Mammary epithelial cell (primary cell): Measurements from ENCODE around the gene EFR3B.
"Not testable (repeated sequence)": the region's sequence is repeated elsewhere in the genome, so short reads cannot be mapped to it uniquely, and the experiment has no call there.

Source experiments
- EZH2 ChIP-seq: IDR thresholded peaks from 2 replicates; pipeline ENCODE4 v1.6.1; 2012; ENCODE audit warnings: low read length, inconsistent platforms, borderline replicate concordance
- TF ChIP-seq, protein P1 (sequence below), 2 donors: IDR thresholded peaks in 1 of 2; conservative IDR thresholded peaks in 1 of 2; 2 replicates each; pipeline ENCODE4 v1.5.1; 2011 to 2012; ENCODE audit warnings: inconsistent platforms in 2 of 2, low read length in 2 of 2, mild to moderate bottlenecking in 2 of 2, control low read depth in 1 of 2, low read depth in 1 of 2; ENCODE audit not compliant: insufficient read depth in 1 of 2; ENCODE audit errors: extremely low read depth in 1 of 2

DNA sequence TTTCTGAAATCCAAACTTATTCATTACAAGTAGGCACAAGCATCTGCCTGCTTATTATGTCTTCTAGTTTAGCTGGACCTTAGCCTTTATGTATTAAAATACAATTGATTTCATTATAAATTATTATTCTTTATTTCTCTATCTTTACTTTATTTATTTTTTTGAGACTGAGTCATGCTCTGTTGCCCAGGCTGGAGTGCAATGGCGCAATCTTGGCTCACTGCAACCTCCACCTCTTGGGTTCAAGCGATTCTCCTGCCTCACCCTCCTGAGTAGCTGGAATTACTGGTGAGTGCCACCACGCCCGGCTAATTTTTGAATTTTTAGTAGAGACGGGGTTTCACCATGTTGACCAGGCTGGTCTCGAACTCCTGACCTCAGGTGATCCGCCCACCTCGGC is 42.8 kb upstream of the EFR3B start:
- TF ChIP-seq, protein P1, sequence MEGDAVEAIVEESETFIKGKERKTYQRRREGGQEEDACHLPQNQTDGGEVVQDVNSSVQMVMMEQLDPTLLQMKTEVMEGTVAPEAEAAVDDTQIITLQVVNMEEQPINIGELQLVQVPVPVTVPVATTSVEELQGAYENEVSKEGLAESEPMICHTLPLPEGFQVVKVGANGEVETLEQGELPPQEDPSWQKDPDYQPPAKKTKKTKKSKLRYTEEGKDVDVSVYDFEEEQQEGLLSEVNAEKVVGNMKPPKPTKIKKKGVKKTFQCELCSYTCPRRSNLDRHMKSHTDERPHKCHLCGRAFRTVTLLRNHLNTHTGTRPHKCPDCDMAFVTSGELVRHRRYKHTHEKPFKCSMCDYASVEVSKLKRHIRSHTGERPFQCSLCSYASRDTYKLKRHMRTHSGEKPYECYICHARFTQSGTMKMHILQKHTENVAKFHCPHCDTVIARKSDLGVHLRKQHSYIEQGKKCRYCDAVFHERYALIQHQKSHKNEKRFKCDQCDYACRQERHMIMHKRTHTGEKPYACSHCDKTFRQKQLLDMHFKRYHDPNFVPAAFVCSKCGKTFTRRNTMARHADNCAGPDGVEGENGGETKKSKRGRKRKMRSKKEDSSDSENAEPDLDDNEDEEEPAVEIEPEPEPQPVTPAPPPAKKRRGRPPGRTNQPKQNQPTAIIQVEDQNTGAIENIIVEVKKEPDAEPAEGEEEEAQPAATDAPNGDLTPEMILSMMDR (conservative IDR thresholded peaks at IDR 0.05 in 1 of 2, IDR thresholded peaks at IDR 0.05 in 1 of 2; ENCODE audit: extremely low read depth in 1 of 2, insufficient read depth in 1 of 2, low read depth in 1 of 2, low read length in 2 of 2) = not testable (repeated sequence)
- TF ChIP-seq EZH2 = not testable (repeated sequence)
